AG08396 (cell line): Measurements from ENCODE around the gene ICOS.

Experiments used
- DNase-seq: peaks from one replicate; pipeline ENCODE4 v3.0.0; 2012; ENCODE audit warnings: low spot score, mixed read lengths

The ICOS gene

DNA sequence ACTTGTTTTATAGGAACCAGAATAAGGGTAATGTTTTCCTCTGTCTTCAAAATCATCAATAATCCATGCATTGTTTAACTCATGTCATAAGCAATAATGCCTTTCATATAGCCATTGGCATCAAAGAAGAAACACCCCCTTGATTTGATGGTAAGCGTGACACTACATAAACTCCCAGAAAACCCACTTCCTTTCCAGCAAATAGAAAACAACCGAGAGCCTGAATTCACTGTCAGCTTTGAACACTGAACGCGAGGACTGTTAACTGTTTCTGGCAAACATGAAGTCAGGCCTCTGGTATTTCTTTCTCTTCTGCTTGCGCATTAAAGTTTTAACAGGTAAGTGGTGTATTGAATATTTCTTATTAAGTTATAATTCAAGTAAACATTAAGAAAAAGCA, at the start of gene ICOS:
Gene ICOS (plus strand): TSS at position 229 of the 400 bp plus-strand sequence. CDS start 52 bp downstream, at position 281.
- no peak for DNase-seq

DNA sequence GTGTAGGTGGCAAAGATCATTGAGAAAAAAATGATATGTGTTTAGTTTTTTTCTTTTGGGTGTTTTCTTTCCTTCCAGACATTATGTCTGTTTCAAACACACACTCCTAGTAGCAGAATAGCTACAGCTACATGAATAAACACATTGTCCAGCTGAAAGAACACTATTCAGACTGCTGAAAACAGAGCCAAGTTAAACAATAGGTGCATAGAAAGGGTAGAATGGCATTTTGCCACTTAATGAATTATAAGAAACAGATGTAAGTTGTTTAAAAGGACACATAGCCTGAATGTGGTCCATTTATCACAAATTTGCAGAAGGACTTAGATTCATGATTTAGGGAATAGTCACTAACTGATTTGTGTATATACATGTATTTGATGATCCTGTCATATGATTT, 48.9 kb upstream of the ICOS start:
- DNase-seq, result no peak

DNA sequence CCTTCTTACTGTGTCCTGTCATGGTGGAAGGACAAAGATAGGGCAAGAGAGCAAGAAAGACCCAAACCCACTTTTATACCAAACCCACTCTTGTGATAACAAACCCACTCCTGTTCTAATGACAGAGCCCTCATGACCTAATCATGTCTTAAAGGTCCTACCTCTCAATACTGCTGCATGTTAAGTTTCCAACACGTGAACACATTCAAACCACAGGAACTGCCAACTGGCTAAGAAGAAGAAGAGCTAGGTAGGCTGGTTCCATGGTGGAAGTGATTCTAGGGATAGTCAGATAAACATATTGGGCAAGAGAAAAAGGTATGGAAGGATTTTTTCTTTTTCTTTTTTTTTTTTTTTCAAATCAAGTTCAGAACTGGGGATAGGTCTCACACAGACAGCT, 47.0 kb upstream of the ICOS start:
- DNase-seq, result no peak

GRCh38 chr2:203889944-203890343, 46.6 kb upstream of the ICOS start:
- no peak for DNase-seq

GRCh38 chr2:203890733-203891132, 45.8 kb upstream of the ICOS start:
- DNase-seq, result no peak

GRCh38 chr2:203891474-203891873, 45.1 kb upstream of the ICOS start:
- DNase-seq, result no peak

- DNase-seq, result no peak
Measured at GRCh38 chr2:203892207-203892606, 44.4 kb upstream of the ICOS start.

DNA sequence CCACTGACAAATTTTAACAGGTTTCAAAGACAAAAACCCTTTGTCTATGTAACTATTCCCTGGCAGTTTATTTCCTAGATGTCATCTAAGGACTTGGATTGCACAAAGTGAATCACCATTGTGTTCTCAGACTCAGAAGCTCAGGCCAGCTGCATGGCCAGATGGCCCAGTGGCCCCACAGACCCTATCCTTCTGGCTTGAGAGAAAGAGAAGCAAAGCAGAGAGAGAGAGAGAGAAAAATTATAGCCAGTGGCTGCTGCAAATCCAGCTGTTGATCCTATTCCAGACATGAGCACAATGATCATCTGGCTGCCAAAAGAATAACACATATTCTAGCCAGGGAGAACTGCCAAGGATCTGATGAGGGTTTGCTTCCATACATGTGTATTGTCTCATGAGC, 43.2 kb upstream of the ICOS start:
- no peak for DNase-seq

- no peak for DNase-seq
Measured at GRCh38 chr2:203893840-203894239, 42.7 kb upstream of the ICOS start.

DNA sequence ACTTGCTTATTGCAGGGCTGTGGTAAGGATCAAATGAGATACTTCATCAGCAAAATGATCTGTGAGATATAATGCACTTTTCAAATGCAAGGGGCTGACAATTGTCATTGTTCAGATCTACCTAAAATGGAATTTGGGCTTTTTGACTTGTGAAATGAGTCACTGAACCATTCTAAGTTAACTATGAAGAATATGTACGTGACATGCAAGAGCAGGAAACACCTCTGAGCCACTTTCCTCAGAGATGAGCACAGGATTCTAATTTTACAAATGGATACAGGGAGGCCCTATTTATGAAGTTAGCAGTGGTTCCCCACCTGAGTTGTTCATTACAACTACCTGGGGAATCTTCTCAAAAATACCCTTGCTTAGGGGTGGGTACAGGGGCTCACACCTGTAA, 42.3 kb upstream of the ICOS start:
- no peak for DNase-seq

- DNase-seq, result no peak
Measured at GRCh38 chr2:203897544-203897943, 39.0 kb upstream of the ICOS start.

DNA sequence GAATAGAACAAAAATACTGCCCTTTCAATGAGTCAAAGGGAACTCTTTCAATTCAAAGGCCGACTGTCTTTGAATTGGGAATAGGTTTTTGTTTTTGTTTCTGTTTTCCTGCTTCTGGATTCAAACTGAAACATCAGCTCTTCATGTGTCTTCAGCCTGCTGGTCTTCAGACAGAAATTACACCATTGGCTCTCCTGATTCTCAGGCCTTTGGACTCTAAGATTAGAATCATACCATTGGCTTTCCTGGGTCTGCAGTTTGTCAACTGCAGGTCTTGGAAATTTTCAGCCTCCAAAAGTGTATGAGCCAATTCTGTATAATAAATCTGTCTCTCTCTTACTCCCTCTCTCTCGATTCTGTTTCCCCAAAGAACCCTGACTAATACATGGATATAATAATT, 37.9 kb upstream of the ICOS start:
- DNase-seq, result no peak

DNA sequence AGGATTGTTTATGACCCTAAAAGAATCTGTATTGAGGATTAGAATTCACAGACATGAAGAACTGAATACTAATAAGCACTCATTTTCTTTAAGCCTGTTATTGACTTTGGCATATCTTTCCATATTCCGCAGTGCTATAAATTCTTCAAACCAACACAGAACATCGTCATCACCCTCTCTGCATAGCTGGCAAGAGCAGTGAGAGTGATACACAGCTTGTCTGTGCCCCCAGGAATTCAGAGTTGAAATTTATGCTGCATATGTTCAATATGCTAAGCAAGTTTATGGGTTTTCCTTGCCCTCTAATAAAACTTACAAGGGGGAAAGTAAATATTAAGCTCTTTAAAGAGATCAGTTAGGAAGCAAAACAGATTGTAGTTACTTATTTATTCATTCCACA, 36.3 kb upstream of the ICOS start:
- no peak for DNase-seq

DNA sequence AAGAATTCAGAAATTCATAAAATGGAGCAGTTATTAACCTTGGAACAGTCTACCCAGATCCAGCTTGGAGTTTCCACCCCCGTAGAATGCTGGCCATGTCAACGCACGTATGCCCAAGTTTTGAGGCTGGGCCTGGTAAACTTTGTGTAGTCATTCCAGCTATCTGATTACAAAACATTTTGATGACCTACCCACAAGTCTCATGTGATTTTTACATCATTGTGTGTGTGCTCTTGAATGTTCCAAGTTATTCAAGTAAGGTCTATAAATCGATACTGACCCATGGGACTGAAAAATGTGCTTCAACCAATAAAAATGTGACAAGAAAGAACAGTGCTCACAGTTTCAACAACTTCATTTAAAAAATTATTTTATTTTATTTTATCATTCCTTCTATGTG, 32.5 kb upstream of the ICOS start:
- DNase-seq, result no peak

GRCh38 chr2:203905656-203906055, 30.9 kb upstream of the ICOS start:
- DNase-seq, result no peak

DNA sequence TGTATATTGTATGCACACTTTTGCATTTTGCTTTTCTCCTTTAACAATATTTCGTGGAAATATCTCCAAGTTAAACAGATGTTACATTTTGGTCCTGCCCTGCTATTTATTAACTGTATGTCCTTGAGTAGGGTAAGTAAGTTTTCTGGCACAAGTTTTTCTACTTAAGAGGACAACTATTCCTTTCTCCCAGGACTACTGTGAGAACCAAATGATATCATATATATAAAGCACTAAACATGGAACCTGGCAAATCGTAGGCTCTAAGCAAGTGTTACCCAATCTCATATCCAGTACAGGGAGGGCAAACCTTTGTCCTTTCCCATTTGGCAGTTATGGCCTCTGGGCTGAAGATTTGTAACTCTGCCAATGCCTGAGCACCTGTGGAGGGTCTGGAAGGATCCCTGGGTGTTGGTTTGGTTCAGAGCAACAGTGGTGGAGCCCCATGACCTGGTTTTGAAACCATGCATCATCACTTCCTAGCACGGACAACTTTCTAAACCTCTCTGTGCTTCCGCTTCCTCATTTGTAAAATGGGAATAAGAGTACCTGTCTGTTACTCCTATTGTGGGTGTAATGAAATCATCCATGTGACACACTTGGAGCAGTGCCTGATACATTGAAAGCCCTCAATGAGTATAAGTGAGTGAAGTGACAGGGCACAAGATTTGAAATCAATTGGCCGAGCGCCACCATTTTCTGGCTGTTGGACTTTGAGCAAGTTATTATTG, 28.3 kb upstream of the ICOS start:
- DNase-seq, result no peak

DNA sequence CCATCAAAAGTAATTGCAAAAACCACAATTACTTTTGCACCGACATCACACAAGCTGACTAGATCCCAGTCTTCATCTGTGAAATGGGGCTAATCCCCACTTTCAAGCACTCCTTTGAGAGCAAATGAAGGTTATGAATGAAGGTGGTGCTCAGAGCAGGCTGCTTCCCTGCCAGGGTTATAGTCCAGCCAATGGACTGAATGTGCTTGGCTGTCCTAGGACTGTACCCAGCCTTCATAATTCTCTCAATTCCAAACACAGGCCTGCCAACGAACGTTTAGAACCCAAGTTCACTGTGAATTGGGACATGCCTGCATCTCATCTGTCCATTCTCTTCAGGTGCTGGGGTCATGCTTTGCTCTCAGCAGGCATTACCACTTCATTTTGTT, 27.8 kb upstream of the ICOS start:
- no peak for DNase-seq

DNA sequence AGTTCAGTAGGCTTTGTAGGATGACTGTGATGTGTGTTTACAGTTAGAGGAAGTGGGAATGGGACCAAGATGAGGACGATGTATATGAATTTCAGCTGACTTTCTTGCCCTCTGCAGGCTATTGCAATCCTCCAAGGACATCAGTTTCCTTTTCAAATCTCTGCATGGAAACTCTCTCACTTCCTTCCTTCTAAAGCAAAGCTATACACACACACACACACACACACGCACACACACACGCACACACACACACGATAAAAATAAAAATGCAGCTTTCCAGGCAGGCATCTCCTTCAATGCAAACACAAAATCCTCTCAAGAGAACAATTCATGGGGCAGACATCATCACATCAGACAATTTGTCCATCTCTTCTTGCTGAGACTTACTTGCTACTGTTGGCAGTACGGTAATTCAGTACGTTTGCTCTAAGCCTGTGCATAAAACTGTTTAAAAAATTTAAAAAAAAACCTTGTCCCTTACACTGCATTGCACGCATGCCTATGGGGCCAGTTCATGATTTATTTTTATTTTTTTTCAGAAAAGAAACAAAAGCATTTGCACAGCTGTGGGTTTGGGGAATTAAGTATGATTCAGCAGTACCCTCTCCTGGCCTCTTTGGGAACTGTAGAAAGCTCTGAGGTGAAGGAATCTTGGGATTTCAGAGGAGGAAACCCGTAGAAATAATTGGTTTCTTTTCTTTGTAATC, 27.1 kb upstream of the ICOS start:
- peak; percentile 72 for DNase-seq

- no peak for DNase-seq
Measured at GRCh38 chr2:203909974-203910373, 26.6 kb upstream of the ICOS start.

- DNase-seq, result no peak
Measured at GRCh38 chr2:203913947-203914346, 22.6 kb upstream of the ICOS start.

GRCh38 chr2:203914546-203915182, 21.9 kb upstream of the ICOS start:
- DNase-seq, result no peak

DNA sequence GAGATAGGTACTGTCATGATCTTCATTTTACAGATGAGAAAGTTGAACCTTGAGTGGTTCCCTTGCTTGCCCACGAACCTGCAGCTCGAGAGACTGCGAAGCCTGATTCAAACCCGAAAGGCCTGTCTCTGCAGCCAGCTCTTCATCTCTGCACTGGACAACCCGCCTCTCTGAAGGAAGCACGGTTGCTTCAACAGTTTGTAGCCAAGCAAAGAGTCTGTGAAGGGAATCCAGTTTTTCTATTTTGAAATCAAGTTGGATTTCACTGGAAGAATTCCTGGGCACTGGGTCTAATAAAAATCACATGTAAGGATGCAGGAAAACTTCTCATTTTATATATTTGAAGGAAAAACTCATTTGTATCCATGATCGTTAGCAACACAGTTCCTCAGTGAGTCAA, 21.3 kb upstream of the ICOS start:
- no peak for DNase-seq

GRCh38 chr2:203916756-203917155, 19.8 kb upstream of the ICOS start:
- DNase-seq, result no peak
